ENCODE measurements around the gene PARD3. TPM values are rescaled to one million over a fixed set of nuclear protein-coding genes. Genes with fewer than 3 reads are reported as not detected.

The PARD3 gene
- total RNA-seq, 4 donors from 2014 or later, result 115 to 226 (median 141) TPM

DNA sequence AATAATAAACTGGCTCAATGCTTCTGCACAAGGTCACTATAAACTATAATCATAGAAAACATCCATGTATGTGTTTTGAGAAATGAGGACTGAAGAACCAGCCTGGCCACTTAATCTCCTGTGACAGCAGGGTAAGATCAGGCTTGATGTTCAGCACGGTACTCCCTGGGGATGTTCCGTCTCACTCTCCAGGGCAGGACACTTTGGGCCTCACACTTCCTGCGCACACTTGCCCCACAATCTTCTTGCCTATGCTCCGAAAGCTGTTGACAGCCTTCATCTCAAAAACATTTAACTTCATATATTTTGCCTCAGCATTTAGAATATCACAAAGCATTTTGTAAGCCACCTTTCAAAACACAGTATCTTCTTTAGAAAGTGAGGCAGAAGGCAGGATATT is 92.7 kb downstream of the PARD3 start:
- Histone ChIP-seq H3K9me3 (no peaks in the 10 kb centered on the region), H3K27me3 (no peaks in the 10 kb centered on the region), H3K36me3 (no peaks in the 10 kb centered on the region), H3K4me1 (peaks cover 54% of the 10 kb centered on the region), H3K4me3 (no peak overlapping the region), H3K27ac (no peak overlapping the region)
- no peak for DNase-seq (ENCODE audit: low spot score in 2 of 2)
- 74% methylated on average over 4 of the region's 4 CpGs for WGBS
- no peak for TF ChIP-seq EP300 (IDR thresholded peaks at IDR 0.05)
- TF ChIP-seq POLR2AphosphoS5 (IDR thresholded peaks at IDR 0.05), result no peak
- TF ChIP-seq POLR2A (IDR thresholded peaks at IDR 0.05), result no peak
- TF ChIP-seq, protein P1, sequence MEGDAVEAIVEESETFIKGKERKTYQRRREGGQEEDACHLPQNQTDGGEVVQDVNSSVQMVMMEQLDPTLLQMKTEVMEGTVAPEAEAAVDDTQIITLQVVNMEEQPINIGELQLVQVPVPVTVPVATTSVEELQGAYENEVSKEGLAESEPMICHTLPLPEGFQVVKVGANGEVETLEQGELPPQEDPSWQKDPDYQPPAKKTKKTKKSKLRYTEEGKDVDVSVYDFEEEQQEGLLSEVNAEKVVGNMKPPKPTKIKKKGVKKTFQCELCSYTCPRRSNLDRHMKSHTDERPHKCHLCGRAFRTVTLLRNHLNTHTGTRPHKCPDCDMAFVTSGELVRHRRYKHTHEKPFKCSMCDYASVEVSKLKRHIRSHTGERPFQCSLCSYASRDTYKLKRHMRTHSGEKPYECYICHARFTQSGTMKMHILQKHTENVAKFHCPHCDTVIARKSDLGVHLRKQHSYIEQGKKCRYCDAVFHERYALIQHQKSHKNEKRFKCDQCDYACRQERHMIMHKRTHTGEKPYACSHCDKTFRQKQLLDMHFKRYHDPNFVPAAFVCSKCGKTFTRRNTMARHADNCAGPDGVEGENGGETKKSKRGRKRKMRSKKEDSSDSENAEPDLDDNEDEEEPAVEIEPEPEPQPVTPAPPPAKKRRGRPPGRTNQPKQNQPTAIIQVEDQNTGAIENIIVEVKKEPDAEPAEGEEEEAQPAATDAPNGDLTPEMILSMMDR (IDR thresholded peaks at IDR 0.05), result no peak

DNA sequence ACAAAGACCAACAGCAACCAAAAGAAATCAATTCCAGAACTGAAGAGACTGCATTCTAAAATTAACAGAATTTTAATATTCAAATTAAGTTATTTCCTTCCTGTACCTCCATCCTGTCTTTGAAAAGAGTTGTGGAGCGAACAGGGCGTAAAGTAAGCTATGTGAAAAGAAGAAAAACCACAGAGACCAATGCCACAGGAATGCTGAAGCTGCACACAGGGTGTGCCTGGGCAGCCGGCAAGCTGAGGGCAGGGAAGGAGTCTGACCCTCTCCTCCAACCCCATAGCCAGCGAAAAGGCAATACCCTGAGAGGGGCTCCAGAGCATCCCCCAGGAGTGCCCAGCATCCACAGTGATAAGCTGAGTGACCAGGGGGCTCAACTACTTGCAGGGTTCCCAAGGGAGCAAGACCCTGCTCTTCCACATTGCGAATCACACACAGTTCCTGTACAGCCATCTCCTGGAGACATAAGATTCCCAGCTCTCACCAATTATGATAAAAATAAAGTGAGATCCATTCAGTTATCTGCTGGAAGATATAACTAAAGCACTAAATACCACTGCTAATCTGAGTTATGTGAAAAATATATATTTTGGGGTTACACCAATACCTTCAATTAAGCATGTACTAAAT is 93.8 kb downstream of the PARD3 start:
- H3K27ac ChIP-seq, result peak overlapping the region; percentile 87
- no peaks in the 10 kb centered on the region for H3K9me3 ChIP-seq
- H3K4me3 ChIP-seq, result no peak overlapping the region
- no peak for DNase-seq (ENCODE audit: low spot score in 2 of 2)
- TF ChIP-seq, protein P1 (IDR thresholded peaks at IDR 0.05), result no peak
- no peak for TF ChIP-seq POLR2A (IDR thresholded peaks at IDR 0.05)
- TF ChIP-seq EP300 (IDR thresholded peaks at IDR 0.05), result no peak
- TF ChIP-seq POLR2AphosphoS5 (IDR thresholded peaks at IDR 0.05), result no peak
- no peaks in the 10 kb centered on the region for H3K27me3 ChIP-seq
- WGBS, result 53% methylated on average over 5 of the region's 5 CpGs
- no peaks in the 10 kb centered on the region for H3K36me3 ChIP-seq
- H3K4me1 ChIP-seq, result peaks cover 49% of the 10 kb centered on the region

DNA sequence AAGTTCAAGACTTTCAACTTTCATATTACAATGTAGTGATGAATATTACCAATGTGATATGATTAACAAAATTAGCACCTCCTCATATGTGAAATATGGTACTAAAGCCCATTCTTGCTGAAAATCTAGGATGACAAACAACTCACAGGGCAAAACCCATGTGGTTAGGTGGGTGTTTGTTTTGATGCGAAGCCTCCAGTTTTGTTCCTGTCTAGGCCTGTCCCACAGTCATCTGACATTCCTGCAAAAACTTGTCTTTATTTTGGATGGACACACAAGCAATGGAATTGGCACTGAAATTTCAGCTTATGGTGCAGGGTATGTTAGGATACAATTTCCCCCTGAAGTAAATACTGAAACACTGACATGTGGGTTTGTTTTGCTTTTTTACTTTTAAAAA is 95.3 kb downstream of the PARD3 start:
- Histone ChIP-seq H3K27ac (peak overlapping the region; percentile 87), H3K9me3 (no peaks in the 10 kb centered on the region), H3K27me3 (no peaks in the 10 kb centered on the region), H3K4me3 (no peak overlapping the region), H3K36me3 (no peaks in the 10 kb centered on the region), H3K4me1 (peaks cover 51% of the 10 kb centered on the region)
- TF ChIP-seq POLR2A (IDR thresholded peaks at IDR 0.05) (no peak), POLR2AphosphoS5 (IDR thresholded peaks at IDR 0.05) (no peak)
- TF ChIP-seq, protein P1 (IDR thresholded peaks at IDR 0.05), result no peak
- no peak for DNase-seq (ENCODE audit: low spot score in 2 of 2)
- WGBS, result 50% methylated on average over 1 of the region's 1 CpG

DNA sequence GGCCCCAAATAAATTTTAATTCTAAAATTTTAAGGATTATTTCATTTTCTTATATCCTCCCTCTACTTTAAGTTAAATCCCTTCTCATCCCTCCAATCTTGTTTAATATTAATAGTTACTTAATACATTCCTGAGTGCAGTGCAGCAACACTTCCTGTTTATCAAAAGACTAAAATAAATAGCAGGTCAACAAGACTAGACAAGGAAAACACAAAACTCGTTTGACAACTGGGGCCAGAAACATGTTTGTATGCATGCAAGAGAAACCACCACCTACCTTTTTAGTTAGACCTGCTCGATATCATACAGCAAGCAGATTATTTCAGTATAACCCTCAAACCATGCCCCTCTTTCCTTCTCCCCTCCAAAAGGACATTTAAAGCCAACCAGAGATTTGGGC is 95.8 kb downstream of the PARD3 start:
- Histone ChIP-seq H3K36me3 (no peaks in the 10 kb centered on the region), H3K4me3 (no peak overlapping the region), H3K27me3 (no peaks in the 10 kb centered on the region), H3K9me3 (no peaks in the 10 kb centered on the region), H3K4me1 (peaks cover 51% of the 10 kb centered on the region), H3K27ac (peak overlapping the region; percentile 87)
- 40% methylated on average over 2 of the region's 2 CpGs for WGBS
- DNase-seq (ENCODE audit: low spot score in 2 of 2), result no peak
- TF ChIP-seq POLR2AphosphoS5 (IDR thresholded peaks at IDR 0.05) (no peak), EP300 (IDR thresholded peaks at IDR 0.05) (no peak), POLR2A (IDR thresholded peaks at IDR 0.05) (no peak)
- TF ChIP-seq, protein P1 (IDR thresholded peaks at IDR 0.05), result no peak

DNA sequence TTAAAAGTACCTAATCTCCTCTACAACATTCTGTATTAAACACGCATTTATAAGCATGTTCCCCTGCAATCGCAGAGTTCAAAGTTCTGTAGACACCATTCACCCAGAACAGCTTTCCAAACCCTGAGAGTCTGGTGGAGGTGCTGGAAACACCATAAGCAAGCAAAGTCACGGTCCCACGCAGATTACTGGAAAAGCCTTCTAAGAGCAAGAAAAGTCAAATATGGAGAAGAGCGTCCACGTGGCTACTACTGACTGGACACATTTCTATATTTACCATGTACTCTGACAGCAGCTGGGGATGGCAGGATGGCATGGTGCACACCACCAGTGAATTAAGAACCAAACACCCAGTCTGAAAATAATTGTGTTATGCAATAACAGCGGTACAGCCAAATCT is 97.7 kb downstream of the PARD3 start:
- TF ChIP-seq, protein P1 (IDR thresholded peaks at IDR 0.05), result no peak
- TF ChIP-seq POLR2A (IDR thresholded peaks at IDR 0.05) (no peak), EP300 (IDR thresholded peaks at IDR 0.05) (no peak), POLR2AphosphoS5 (IDR thresholded peaks at IDR 0.05) (no peak)
- H3K9me3 ChIP-seq, result no peaks in the 10 kb centered on the region
- no peak overlapping the region for H3K4me3 ChIP-seq
- H3K4me1 ChIP-seq, result peaks cover 37% of the 10 kb centered on the region
- WGBS, result 96% methylated on average over 7 of the region's 7 CpGs
- H3K36me3 ChIP-seq, result no peaks in the 10 kb centered on the region
- no peak overlapping the region for H3K27ac ChIP-seq
- H3K27me3 ChIP-seq, result no peaks in the 10 kb centered on the region
- DNase-seq (ENCODE audit: low spot score in 2 of 2), result no peak
